GM12878 (cell line): ENCODE data around the gene ANKRD24. TPM values are rescaled to one million over a fixed set of nuclear protein-coding genes. Genes with fewer than 3 reads are reported as not detected.

Experiments used
- BCLAF1 ChIP-seq: fragments of 450-650 bp; IDR thresholded peaks from 2 replicates; pipeline ENCODE4 v1.6.1; 2017; ENCODE audit warnings: antibody characterized with exemption, mild to moderate bottlenecking, moderate library complexity
- DPF2 ChIP-seq: fragments of 450-650 bp; IDR thresholded peaks from 2 replicates; pipeline ENCODE4 v1.6.1; 2017; ENCODE audit warnings: mild to moderate bottlenecking
- EED ChIP-seq: sonication (generic); IDR thresholded peaks from 2 replicates; pipeline ENCODE4 v1.6.1; 2016; ENCODE audit warnings: antibody characterized with exemption, low read depth
- EGR1 ChIP-seq, 2 experiments: IDR thresholded peaks; 1 replicate in 1 of 2; 2 replicates in 1 of 2; pipeline ENCODE4 v1.6.1; 2011 to 2012; ENCODE audit warnings: low read depth in 2 of 2, low read length in 2 of 2, borderline replicate concordance in 1 of 2, mild to moderate bottlenecking in 1 of 2, moderate library complexity in 1 of 2
- ETV6 ChIP-seq, 2 experiments: fragments of 450-650 bp in 1 of 2; IDR thresholded peaks in 1 of 2; conservative IDR thresholded peaks in 1 of 2; 2 replicates each; pipeline ENCODE4 v1.6.1; 2014; ENCODE audit warnings: antibody characterized with exemption in 1 of 2, borderline replicate concordance in 1 of 2, low read depth in 1 of 2, mild to moderate bottlenecking in 1 of 2, moderate library complexity in 1 of 2
- EZH2 ChIP-seq: IDR thresholded peaks from 2 replicates; pipeline ENCODE4 v1.6.1; 2012; ENCODE audit warnings: low read depth, mild to moderate bottlenecking, control low read depth, inconsistent platforms, low read length, borderline replicate concordance; ENCODE audit not compliant: control insufficient read depth
- GABPA ChIP-seq: IDR thresholded peaks from 2 replicates; pipeline ENCODE4 v1.6.1; 2014; ENCODE audit warnings: antibody characterized with exemption, low read depth, mild to moderate bottlenecking, inconsistent platforms
- JUNB ChIP-seq: IDR thresholded peaks from 2 replicates; pipeline ENCODE4 v1.6.1; 2016; ENCODE audit warnings: antibody characterized with exemption, mild to moderate bottlenecking
- MEF2A ChIP-seq: IDR thresholded peaks from 2 replicates; pipeline ENCODE4 v1.6.1; 2011; ENCODE audit warnings: low read depth, mild to moderate bottlenecking, low read length, moderate library complexity; ENCODE audit not compliant: insufficient read depth
- MEF2B ChIP-seq: fragments of 450-650 bp; IDR thresholded peaks from 2 replicates; pipeline ENCODE4 v1.6.1; 2018; ENCODE audit warnings: mild to moderate bottlenecking, moderate library complexity; ENCODE audit not compliant: partially characterized antibody, poor library complexity, severe bottlenecking
- MTA3 ChIP-seq: IDR thresholded peaks from 2 replicates; pipeline ENCODE4 v1.6.1; 2012; ENCODE audit warnings: low read length, inconsistent platforms, borderline replicate concordance
- NR2F1 ChIP-seq: fragments of 450-650 bp; conservative IDR thresholded peaks from 2 replicates; pipeline ENCODE4 v1.6.1; 2017; ENCODE audit warnings: mild to moderate bottlenecking
- PAX5 ChIP-seq: IDR thresholded peaks from 2 replicates; pipeline ENCODE4 v1.6.1; 2011; ENCODE audit warnings: low read depth, low read length, borderline replicate concordance
- POLR2A ChIP-seq: IDR thresholded peaks from 2 replicates; pipeline ENCODE4 v1.6.1; 2011; ENCODE audit warnings: low read depth, mild to moderate bottlenecking, low read length
- RBBP5 ChIP-seq: fragments of 200-600 bp; sonication (generic); conservative IDR thresholded peaks from 2 replicates; pipeline ENCODE4 v1.6.1; 2016
- SREBF1 ChIP-seq: IDR thresholded peaks from 2 replicates; pipeline ENCODE4 v1.6.1; 2012; ENCODE audit warnings: mild to moderate bottlenecking, low read length
- SUPT20H ChIP-seq: IDR thresholded peaks from 2 replicates; pipeline ENCODE4 v1.6.1; 2011; ENCODE audit warnings: low read depth, mild to moderate bottlenecking, low read length, moderate library complexity, borderline replicate concordance; ENCODE audit not compliant: control insufficient read depth
- WRNIP1 ChIP-seq: IDR thresholded peaks from 2 replicates; pipeline ENCODE4 v1.6.1; 2011; ENCODE audit warnings: low read depth, low read length, improper control_type of control experiment, borderline replicate concordance
- polyA plus RNA-seq, 11 experiments: library from polyadenylated mRNA; depleted of rRNA in 4 of 11; unstranded in 6 of 11; stranded (reverse) in 5 of 11; fragments of >200 nt; fragmentation: Nextera tagmentation in 4 of 11; fragmentation: Illumina TruSeq in 1 of 11; extraction: Ambion mirVana in 4 of 11; extraction: Trizol in 1 of 11; gene quantifications; 1 replicate in 1 of 11; 2 replicates in 10 of 11; pipeline versions ENCODE4 v1.2.1 to v1.2.3, GENCODE V29; 2011 to 2016; ENCODE audit warnings: inconsistent platforms in 2 of 11, missing spikeins in 2 of 11, low read depth in 1 of 11
- total RNA-seq, 4 experiments: library from RNA; depleted of rRNA in 3 of 4; stranded (reverse); fragments of >200 nt in 3 of 4; fragmentation: Illumina TruSeq in 1 of 4; extraction: Trizol in 1 of 4; gene quantifications; 2 replicates each; pipeline versions ENCODE4 v1.2.1 to v1.2.3, GENCODE V29; 2013 to 2021
- TF ChIP-seq, protein P1 (sequence below): fragments of 450-650 bp; conservative IDR thresholded peaks from 2 replicates; pipeline ENCODE4 v1.6.1; 2017; ENCODE audit warnings: mild to moderate bottlenecking, moderate library complexity
- TF ChIP-seq, protein P2 (sequence below): IDR thresholded peaks from 2 replicates; pipeline ENCODE4 v1.6.1; 2011; ENCODE audit warnings: mild to moderate bottlenecking, low read depth, low read length, moderate library complexity; ENCODE audit not compliant: insufficient replicate concordance
- TF ChIP-seq, protein P3 (sequence below): fragments of 450-650 bp; IDR thresholded peaks from 2 replicates; pipeline ENCODE4 v1.6.1; 2018; ENCODE audit warnings: borderline replicate concordance, mild to moderate bottlenecking; ENCODE audit not compliant: partially characterized antibody

The ANKRD24 gene
- total and polyA plus RNA-seq, 10 of the 15 experiments (the other 5 are each of a cell fraction or from before 2014, with no cell fraction given), result 0.02 to 0.59 (median 0.35) TPM; not detected in 1

DNA sequence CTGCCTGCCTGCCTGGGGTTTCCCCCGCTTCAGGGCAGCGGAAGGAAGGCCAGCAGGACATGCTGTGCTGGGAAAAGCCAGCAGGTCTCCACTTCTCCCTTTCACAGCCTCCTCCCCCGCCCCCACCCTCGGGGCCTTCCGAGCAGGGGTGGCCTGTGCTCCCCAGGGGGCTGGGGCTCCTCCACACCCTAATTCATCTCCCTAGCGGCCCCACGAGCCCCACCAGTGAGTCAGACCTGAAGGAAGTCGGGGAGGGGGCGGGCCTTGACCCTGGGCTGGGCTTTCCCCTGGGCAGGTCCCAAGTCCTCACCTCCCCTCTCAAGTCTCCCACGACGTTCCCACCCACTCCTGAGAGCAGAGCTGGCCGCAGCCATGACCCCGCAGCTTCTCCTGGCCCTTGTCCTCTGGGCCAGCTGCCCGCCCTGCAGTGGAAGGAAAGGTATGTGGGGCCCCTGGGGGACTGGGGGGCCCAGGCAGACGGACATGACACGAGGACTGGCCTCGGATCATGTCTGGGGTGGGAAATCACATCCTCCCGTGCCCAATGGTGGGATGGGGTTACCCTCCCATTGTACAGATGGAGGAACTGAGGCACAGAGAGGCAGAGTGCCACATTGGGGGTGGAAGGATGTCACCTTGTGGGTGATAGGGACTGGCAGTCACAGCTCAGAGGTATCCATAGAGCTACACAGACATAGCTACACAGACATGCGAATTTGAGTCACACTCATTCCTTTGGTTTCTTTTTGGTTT lies 46.9 kb downstream of the ANKRD24 start, which contains the start of gene EBI3 (continued):
- TF ChIP-seq, protein P1, sequence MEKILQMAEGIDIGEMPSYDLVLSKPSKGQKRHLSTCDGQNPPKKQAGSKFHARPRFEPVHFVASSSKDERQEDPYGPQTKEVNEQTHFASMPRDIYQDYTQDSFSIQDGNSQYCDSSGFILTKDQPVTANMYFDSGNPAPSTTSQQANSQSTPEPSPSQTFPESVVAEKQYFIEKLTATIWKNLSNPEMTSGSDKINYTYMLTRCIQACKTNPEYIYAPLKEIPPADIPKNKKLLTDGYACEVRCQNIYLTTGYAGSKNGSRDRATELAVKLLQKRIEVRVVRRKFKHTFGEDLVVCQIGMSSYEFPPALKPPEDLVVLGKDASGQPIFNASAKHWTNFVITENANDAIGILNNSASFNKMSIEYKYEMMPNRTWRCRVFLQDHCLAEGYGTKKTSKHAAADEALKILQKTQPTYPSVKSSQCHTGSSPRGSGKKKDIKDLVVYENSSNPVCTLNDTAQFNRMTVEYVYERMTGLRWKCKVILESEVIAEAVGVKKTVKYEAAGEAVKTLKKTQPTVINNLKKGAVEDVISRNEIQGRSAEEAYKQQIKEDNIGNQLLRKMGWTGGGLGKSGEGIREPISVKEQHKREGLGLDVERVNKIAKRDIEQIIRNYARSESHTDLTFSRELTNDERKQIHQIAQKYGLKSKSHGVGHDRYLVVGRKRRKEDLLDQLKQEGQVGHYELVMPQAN, result peak; percentile 66; the same call in 1 of the 2 replicates
- TF ChIP-seq WRNIP1, result no peak
- TF ChIP-seq EED, result peak; percentile 95
- no peak for TF ChIP-seq EZH2
- TF ChIP-seq POLR2A, result peak; percentile 84
- peak; percentile 99 for TF ChIP-seq MEF2B
- no peak for TF ChIP-seq RBBP5
- TF ChIP-seq MTA3, result no peak
- TF ChIP-seq ETV6 (conservative IDR thresholded peaks at IDR 0.05 in 1 of 2, IDR thresholded peaks at IDR 0.05 in 1 of 2; ENCODE audit: borderline replicate concordance in 1 of 2, low read depth in 1 of 2), result peak in 1 of 2 experiments; percentile 88; a peak in 2 of 4 replicates
- TF ChIP-seq, protein P2, sequence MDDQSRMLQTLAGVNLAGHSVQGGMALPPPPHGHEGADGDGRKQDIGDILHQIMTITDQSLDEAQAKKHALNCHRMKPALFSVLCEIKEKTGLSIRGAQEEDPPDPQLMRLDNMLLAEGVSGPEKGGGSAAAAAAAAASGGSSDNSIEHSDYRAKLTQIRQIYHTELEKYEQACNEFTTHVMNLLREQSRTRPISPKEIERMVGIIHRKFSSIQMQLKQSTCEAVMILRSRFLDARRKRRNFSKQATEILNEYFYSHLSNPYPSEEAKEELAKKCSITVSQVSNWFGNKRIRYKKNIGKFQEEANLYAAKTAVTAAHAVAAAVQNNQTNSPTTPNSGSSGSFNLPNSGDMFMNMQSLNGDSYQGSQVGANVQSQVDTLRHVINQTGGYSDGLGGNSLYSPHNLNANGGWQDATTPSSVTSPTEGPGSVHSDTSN, result no peak
- TF ChIP-seq, protein P3, sequence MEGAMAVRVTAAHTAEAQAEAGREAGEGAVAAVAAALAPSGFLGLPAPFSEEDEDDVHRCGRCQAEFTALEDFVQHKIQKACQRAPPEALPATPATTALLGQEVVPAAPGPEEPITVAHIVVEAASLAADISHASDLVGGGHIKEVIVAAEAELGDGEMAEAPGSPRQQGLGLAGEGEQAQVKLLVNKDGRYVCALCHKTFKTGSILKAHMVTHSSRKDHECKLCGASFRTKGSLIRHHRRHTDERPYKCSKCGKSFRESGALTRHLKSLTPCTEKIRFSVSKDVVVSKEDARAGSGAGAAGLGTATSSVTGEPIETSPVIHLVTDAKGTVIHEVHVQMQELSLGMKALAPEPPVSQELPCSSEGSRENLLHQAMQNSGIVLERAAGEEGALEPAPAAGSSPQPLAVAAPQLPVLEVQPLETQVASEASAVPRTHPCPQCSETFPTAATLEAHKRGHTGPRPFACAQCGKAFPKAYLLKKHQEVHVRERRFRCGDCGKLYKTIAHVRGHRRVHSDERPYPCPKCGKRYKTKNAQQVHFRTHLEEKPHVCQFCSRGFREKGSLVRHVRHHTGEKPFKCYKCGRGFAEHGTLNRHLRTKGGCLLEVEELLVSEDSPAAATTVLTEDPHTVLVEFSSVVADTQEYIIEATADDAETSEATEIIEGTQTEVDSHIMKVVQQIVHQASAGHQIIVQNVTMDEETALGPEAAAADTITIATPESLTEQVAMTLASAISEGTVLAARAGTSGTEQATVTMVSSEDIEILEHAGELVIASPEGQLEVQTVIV, result no peak
- TF ChIP-seq GABPA, result no peak
- no peak for TF ChIP-seq SUPT20H
- TF ChIP-seq SREBF1, result no peak
- peak in 1 of 2 experiments; percentile 74; a peak in 1 of 3 replicates for TF ChIP-seq EGR1 (IDR thresholded peaks at IDR 0.05; ENCODE audit: borderline replicate concordance in 1 of 2, low read depth in 2 of 2, low read length in 2 of 2)
- TF ChIP-seq NR2F1, result peak; percentile 95
- TF ChIP-seq BCLAF1, result no peak
- TF ChIP-seq JUNB, result peak; percentile 69
- TF ChIP-seq PAX5, result peak; percentile 71
- TF ChIP-seq DPF2, result peak; percentile 88
- peak; percentile 40; the same call in 1 of the 2 replicates for TF ChIP-seq MEF2A
